ENCODE results near the gene ASCC3.

The ASCC3 gene

DNA sequence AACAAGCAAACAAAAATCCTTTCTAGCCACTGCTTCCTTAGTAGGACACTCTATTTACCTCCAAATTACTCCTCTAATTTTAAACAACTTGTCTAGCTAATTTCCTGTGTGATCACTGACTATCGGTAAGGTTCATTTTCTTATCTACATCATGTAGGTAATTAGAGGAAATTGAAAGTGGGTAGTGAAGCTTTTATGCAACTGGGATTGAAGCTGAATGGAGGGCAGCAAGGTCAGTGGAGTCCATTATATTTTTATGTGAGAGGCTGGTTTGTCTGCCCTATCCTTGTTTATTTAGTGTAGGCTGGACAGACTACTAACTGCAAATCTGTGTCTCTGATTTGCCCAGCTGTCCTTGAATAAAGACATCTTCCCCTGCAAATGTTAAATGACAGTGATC is 327.9 kb downstream of the ASCC3 start:
- Histone ChIP-seq H3K27me3 (ENCODE audit: insufficient read depth, low read length) (no peaks in the 10 kb centered on the region), H3K9me3 (ENCODE audit: low read length) (peaks cover 4% of the 10 kb centered on the region), H3K36me3 (ENCODE audit: insufficient read depth, low read length) (peaks cover 2% of the 10 kb centered on the region), H3K4me1 (ENCODE audit: insufficient read depth, low read length) (peaks cover 12% of the 10 kb centered on the region), H3K4me3 (ENCODE audit: low read length) (no peak overlapping the region), H2AFZ (ENCODE audit: low read depth, low read length) (no peak overlapping the region)

DNA sequence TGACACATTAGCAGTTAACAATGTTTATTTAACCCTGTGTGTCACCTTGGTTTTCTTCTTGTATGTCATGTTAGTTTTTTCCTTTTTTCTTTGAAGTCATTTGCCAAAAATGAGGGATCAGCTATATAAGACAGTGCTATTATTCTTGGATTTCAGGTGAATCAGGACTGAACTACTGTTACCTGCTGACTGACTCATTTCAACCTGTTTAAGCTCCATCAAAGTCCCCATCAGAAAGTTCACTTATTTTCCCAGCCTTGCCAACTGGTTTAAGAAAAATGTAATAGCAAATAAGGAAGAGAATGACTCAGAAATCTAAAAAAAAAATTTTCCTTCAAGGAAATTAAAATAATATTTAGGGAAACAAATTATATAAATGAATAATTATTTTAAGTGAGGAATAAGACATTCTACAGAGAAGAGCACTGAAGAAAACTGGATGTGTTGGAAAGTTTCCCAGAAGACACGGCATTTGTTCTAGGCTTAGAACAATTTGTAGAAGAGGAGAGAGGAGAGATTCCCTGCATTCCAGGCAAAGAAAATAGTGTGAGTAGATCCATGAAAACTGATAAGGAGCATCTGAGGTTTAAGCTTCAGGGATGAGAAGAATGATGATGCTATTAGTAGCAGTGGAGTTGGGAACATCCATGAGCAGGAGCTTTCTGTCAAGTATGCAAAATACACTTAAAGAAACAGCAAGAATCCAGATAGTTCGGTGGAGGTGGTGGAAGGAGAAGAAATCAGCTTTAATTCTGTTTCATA is 331.5 kb downstream of the ASCC3 start:
- H2AFZ ChIP-seq (ENCODE audit: low read depth, low read length): no peak overlapping the region
- no peaks in the 10 kb centered on the region for H3K36me3 ChIP-seq (ENCODE audit: insufficient read depth, low read length)
- peaks cover 12% of the 10 kb centered on the region for H3K4me1 ChIP-seq (ENCODE audit: insufficient read depth, low read length)
- H3K9me3 ChIP-seq (ENCODE audit: low read length): peaks cover 2% of the 10 kb centered on the region
- H3K4me3 ChIP-seq (ENCODE audit: low read length): no peak overlapping the region
- no peaks in the 10 kb centered on the region for H3K27me3 ChIP-seq (ENCODE audit: insufficient read depth, low read length)

DNA sequence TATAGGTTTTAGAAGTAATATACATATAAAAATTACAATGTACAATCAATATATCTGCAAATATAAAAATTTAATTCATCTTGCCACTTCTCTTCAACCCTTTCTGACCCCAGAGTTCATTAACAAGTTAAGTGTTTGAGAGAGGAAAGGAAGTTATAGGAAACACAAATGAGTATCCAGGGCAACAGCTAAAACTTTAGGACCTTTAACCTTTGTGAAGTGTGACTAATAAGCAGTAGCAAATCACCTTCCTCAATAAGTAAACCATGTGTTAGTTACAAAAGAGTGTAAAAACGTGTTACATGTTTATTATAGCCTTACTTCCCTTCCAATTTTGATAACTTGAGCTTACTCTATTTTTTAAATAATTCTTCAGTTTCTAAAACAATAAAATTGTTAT is 343.0 kb downstream of the ASCC3 start:
- no peaks in the 10 kb centered on the region for H3K9me3 ChIP-seq (ENCODE audit: low read length)
- peaks cover 5% of the 10 kb centered on the region for H3K36me3 ChIP-seq (ENCODE audit: insufficient read depth, low read length)
- H2AFZ ChIP-seq (ENCODE audit: low read depth, low read length): no peak overlapping the region
- no peak overlapping the region for H3K4me3 ChIP-seq (ENCODE audit: low read length)
- peaks cover 13% of the 10 kb centered on the region for H3K4me1 ChIP-seq (ENCODE audit: insufficient read depth, low read length)
- no peaks in the 10 kb centered on the region for H3K27me3 ChIP-seq (ENCODE audit: insufficient read depth, low read length)

DNA sequence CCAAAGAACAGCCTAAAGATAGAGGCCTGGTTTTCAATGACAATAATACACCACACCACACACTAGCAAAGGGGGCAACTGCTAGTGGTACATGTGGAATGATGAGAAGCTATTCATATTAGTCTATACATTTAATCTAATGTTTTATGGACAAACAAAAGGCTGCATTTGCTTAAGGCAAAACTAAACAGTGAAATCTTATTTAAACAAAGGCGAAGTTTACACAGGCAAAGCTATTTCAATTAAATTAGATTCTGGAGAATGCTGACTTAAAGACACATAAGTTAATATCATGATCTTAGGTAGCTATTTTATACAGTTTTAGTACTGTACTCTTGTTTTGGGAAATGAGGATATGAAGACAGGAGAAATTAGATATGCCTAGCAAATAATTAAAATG is 362.5 kb downstream of the ASCC3 start:
- Histone ChIP-seq H3K36me3 (ENCODE audit: insufficient read depth, low read length) (peaks cover 12% of the 10 kb centered on the region), H3K9me3 (ENCODE audit: low read length) (no peaks in the 10 kb centered on the region), H3K4me3 (ENCODE audit: low read length) (no peak overlapping the region), H3K4me1 (ENCODE audit: insufficient read depth, low read length) (no peaks in the 10 kb centered on the region), H3K27me3 (ENCODE audit: insufficient read depth, low read length) (no peaks in the 10 kb centered on the region), H2AFZ (ENCODE audit: low read depth, low read length) (no peak overlapping the region)

DNA sequence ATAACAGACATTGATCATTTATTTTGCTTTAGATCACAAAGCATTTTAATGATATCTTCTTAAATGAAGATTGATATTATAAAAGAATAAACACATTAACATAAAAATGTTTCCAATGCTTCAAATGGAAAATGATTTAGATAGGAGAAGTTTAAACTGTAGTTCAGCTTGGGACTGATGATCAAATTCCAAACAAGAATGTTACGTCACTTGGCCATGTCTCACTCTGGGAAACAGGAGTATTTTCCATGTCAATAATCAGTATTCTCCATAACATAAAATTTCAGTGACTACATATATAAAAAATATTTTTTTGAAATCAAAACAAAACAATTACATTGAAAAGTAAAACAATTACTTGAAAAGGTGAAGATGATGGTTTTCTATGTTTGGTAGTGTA is 363.5 kb downstream of the ASCC3 start:
- Histone ChIP-seq H3K9me3 (ENCODE audit: low read length) (no peaks in the 10 kb centered on the region), H3K4me3 (ENCODE audit: low read length) (no peak overlapping the region), H3K4me1 (ENCODE audit: insufficient read depth, low read length) (no peaks in the 10 kb centered on the region), H3K27me3 (ENCODE audit: insufficient read depth, low read length) (no peaks in the 10 kb centered on the region), H2AFZ (ENCODE audit: low read depth, low read length) (no peak overlapping the region), H3K36me3 (ENCODE audit: insufficient read depth, low read length) (peaks cover 17% of the 10 kb centered on the region)

DNA sequence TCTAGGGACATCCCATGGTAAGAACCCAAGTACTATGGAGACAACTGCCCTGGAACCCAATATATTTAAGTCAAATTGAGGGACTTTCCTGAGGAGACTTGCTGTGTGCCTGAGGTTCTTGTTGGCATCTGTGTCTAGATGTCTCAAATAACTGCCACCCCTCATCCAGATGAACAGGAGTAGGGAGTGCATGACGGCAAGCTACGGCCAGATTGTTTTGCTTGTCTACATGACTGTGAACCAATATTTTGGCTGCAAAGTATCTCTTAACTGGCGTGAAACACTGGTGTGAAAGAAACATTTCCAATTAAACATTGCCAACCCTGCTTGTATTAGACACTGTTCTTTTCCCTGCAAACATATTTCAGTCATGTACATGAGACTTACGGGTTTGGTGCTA is 364.0 kb downstream of the ASCC3 start:
- no peak overlapping the region for H3K4me3 ChIP-seq (ENCODE audit: low read length)
- peaks cover 21% of the 10 kb centered on the region for H3K36me3 ChIP-seq (ENCODE audit: insufficient read depth, low read length)
- no peak overlapping the region for H2AFZ ChIP-seq (ENCODE audit: low read depth, low read length)
- no peaks in the 10 kb centered on the region for H3K9me3 ChIP-seq (ENCODE audit: low read length)
- no peaks in the 10 kb centered on the region for H3K27me3 ChIP-seq (ENCODE audit: insufficient read depth, low read length)
- H3K4me1 ChIP-seq (ENCODE audit: insufficient read depth, low read length): no peaks in the 10 kb centered on the region

DNA sequence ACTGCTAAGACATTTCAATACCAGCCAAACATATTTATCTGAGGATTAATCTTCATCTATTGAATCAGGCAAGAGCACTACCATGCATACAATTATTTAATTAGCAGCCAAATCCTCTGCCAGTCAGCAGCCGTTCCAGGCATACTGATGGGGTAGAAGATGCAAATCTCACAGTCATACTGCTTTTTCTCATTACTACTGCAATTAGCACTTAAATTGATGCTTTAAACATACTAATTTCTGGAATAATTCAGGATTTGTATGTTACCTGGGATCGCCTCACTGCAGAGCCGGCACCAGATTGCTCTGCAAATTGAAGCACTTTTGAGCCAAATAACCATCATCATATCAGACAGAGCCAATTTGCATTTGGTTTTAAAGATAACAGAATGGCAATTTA is 366.5 kb downstream of the ASCC3 start:
- peaks cover 31% of the 10 kb centered on the region for H3K36me3 ChIP-seq (ENCODE audit: insufficient read depth, low read length)

DNA sequence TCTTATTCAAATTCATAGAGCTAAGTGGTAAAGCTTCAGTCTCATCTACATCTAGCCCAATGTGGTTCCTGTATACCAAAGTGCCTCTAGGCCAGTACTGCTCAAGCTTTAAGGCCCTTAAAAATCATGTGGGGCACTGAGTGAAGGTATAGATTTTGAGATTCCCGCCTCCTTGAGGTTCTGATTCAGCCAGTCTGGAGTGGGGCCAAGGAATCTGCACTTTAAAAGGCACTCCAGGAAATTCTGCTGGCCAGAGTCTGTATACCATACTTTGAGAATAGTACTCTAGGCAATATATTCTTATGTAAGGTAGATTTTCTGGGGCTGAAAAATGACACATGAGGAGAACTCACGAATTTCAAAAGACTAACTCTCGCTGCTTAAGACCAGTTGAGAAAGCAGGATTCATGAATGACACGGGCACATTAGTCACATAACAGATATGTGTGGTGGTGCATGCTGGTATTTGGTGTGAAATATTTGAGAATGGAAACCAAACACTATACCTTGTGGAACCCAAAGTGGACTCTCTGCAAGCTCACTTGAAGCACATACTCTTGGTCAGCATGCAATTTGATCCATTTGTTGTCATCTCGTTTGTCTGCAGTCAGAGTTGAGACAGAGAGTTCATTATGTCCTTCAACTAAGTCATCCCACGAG is 368.8 kb downstream of the ASCC3 start:
- peaks cover 38% of the 10 kb centered on the region for H3K36me3 ChIP-seq (ENCODE audit: insufficient read depth, low read length)
- no peak overlapping the region for H2AFZ ChIP-seq (ENCODE audit: low read depth, low read length)
- no peaks in the 10 kb centered on the region for H3K9me3 ChIP-seq (ENCODE audit: low read length)

More for the DNA sequence above, 366.5 kb downstream of the ASCC3 start:
- Histone ChIP-seq H3K4me1 (ENCODE audit: insufficient read depth, low read length) (no peaks in the 10 kb centered on the region), H3K27me3 (ENCODE audit: insufficient read depth, low read length) (no peaks in the 10 kb centered on the region), H3K9me3 (ENCODE audit: low read length) (no peaks in the 10 kb centered on the region), H3K4me3 (ENCODE audit: low read length) (no peak overlapping the region), H2AFZ (ENCODE audit: low read depth, low read length) (no peak overlapping the region)

DNA sequence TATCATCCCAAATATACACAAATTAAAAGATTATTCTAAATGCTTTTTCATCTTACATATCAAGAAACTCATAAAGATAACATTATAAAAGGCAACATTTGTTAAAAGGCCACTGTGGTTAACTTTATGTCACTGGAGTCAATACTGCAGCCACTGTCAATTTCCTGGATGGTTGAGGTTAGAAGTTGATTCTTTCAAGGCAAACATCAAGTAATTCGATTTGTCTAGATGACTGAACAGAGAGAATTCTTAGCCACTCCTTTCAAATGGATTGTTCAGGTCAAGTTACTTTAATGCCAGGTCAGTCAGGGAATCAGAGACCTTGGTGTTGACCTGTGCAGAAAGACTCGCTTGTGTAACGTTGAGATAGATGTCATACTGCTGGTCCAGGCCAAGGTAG is 372.0 kb downstream of the ASCC3 start:
- Histone ChIP-seq H3K36me3 (ENCODE audit: insufficient read depth, low read length) (peaks cover 27% of the 10 kb centered on the region), H3K4me3 (ENCODE audit: low read length) (no peak overlapping the region), H2AFZ (ENCODE audit: low read depth, low read length) (no peak overlapping the region), H3K4me1 (ENCODE audit: insufficient read depth, low read length) (no peaks in the 10 kb centered on the region), H3K9me3 (ENCODE audit: low read length) (no peaks in the 10 kb centered on the region), H3K27me3 (ENCODE audit: insufficient read depth, low read length) (no peaks in the 10 kb centered on the region)

More for the DNA sequence above, 368.8 kb downstream of the ASCC3 start:
- Histone ChIP-seq H3K27me3 (ENCODE audit: insufficient read depth, low read length) (no peaks in the 10 kb centered on the region), H3K4me3 (ENCODE audit: low read length) (no peak overlapping the region), H3K4me1 (ENCODE audit: insufficient read depth, low read length) (no peaks in the 10 kb centered on the region)

DNA sequence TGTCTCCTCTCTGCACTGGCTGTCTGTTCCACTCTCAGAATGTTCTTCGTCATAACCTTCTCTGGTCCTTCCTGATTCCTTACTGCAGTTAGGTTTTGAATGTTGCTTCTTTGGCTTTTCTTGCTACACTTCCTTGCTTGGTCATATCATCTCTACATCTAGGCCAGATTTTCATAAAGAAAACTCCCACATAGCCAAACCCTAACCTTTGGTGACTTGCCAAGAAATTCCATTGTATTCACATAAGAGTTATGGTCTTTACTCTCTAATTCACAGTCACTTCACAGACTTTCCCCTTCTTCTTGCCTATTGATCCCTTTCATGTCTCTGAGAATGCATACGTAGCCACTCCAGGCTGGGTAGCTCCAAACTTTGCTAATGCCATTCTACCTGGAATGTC is 374.5 kb downstream of the ASCC3 start:
- H3K36me3 ChIP-seq (ENCODE audit: insufficient read depth, low read length): peaks cover 18% of the 10 kb centered on the region

DNA sequence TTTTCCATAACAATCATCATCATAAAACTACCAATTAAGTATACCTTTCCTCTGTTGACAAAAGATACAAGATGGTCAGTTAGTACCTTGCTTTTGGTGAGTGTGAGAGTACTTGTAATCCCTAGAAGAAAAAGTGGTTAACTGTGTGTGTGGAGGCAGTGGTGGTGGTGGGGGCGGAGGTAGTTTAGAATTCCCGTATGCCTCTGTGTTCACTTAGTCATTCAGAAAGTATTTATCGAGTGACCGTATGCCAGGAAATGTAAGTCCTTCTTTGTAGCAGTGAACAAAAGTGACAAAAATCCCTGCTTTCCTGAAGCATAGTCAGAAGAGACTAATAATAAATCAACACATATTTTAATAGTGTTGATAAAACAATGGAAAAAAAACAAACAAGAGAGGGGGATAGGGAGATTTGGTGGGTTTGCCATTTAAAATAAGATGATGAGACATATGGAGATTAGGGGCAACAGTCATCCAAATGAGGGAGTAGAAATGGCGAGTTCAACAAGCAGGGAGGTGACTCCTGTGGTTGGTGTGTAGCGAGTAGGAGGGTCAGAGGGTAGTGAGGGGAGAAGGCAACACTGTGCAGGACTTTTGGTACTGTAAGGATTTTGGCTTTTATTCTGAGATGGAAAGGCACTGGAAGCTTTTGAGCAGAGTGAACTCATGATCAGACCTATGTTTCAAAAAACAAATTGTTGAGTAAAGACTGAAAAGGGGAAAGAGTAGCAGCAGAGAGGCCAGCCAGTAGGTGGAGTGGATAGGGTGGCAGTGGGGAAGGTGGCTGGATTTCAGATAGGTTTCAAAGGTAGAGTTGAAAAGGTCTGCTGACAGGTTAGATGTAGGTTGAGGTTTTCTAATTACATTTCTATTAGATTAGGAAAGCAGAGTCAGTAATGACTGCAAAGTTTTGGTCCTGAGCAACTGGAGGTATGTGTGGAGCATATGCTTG is 376.1 kb downstream of the ASCC3 start:
- no peaks in the 10 kb centered on the region for H3K9me3 ChIP-seq (ENCODE audit: low read length)
- H3K36me3 ChIP-seq (ENCODE audit: insufficient read depth, low read length): peaks cover 11% of the 10 kb centered on the region

More for the DNA sequence above, 374.5 kb downstream of the ASCC3 start:
- Histone ChIP-seq H3K9me3 (ENCODE audit: low read length) (no peaks in the 10 kb centered on the region), H2AFZ (ENCODE audit: low read depth, low read length) (no peak overlapping the region), H3K4me3 (ENCODE audit: low read length) (no peak overlapping the region), H3K4me1 (ENCODE audit: insufficient read depth, low read length) (no peaks in the 10 kb centered on the region), H3K27me3 (ENCODE audit: insufficient read depth, low read length) (no peaks in the 10 kb centered on the region)

DNA sequence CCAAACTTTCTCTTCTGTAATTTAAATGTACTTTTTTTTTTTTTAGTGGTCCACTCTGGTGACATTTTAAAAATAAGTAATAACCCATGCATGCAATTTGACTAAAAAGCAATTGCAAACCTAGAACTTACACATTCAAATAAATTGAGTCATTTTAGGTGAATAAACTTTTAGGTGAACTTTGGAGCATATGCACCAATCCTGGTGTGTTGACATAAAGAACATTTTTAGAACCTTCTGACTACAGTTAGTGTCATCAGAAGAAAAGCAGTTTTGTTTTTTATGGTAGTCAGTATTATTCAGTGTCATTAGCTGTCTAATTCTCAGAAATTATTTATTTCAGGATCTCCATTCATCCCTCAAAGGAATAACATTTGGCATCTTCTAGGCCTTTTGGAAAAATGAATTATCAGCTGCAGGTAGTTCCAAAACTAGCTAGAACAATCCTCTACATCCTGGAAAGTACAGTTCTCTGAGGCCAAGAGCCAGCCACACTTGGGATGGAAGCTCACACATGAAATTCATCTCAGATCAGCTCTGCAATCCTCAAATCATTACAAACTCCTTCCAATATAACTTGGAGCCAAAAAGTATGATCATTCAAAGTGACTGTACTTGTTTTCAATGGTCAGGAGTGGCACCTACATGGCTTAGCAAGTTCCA is 378.0 kb downstream of the ASCC3 start:
- peaks cover 4% of the 10 kb centered on the region for H3K36me3 ChIP-seq (ENCODE audit: insufficient read depth, low read length)
- H3K9me3 ChIP-seq (ENCODE audit: low read length): peaks cover 3% of the 10 kb centered on the region
- no peaks in the 10 kb centered on the region for H3K27me3 ChIP-seq (ENCODE audit: insufficient read depth, low read length)
- no peak overlapping the region for H3K4me3 ChIP-seq (ENCODE audit: low read length)
- no peaks in the 10 kb centered on the region for H3K4me1 ChIP-seq (ENCODE audit: insufficient read depth, low read length)
- H2AFZ ChIP-seq (ENCODE audit: low read depth, low read length): no peak overlapping the region

More for the DNA sequence above, 376.1 kb downstream of the ASCC3 start:
- Histone ChIP-seq H2AFZ (ENCODE audit: low read depth, low read length) (no peak overlapping the region), H3K27me3 (ENCODE audit: insufficient read depth, low read length) (no peaks in the 10 kb centered on the region), H3K4me3 (ENCODE audit: low read length) (no peak overlapping the region), H3K4me1 (ENCODE audit: insufficient read depth, low read length) (no peaks in the 10 kb centered on the region)
